ENCODE measurements around the gene SEC24C. TPM values are rescaled to one million over a fixed set of nuclear protein-coding genes. Genes with fewer than 3 reads are reported as not detected.
"Not testable (repeated sequence)": the region's sequence is repeated elsewhere in the genome, so short reads cannot be mapped to it uniquely, and the experiment has no call there.

The SEC24C gene, protein sequence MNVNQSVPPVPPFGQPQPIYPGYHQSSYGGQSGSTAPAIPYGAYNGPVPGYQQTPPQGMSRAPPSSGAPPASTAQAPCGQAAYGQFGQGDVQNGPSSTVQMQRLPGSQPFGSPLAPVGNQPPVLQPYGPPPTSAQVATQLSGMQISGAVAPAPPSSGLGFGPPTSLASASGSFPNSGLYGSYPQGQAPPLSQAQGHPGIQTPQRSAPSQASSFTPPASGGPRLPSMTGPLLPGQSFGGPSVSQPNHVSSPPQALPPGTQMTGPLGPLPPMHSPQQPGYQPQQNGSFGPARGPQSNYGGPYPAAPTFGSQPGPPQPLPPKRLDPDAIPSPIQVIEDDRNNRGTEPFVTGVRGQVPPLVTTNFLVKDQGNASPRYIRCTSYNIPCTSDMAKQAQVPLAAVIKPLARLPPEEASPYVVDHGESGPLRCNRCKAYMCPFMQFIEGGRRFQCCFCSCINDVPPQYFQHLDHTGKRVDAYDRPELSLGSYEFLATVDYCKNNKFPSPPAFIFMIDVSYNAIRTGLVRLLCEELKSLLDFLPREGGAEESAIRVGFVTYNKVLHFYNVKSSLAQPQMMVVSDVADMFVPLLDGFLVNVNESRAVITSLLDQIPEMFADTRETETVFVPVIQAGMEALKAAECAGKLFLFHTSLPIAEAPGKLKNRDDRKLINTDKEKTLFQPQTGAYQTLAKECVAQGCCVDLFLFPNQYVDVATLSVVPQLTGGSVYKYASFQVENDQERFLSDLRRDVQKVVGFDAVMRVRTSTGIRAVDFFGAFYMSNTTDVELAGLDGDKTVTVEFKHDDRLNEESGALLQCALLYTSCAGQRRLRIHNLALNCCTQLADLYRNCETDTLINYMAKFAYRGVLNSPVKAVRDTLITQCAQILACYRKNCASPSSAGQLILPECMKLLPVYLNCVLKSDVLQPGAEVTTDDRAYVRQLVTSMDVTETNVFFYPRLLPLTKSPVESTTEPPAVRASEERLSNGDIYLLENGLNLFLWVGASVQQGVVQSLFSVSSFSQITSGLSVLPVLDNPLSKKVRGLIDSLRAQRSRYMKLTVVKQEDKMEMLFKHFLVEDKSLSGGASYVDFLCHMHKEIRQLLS
- 66.9 TPM for polyA plus RNA-seq
- long read RNA-seq, donor 1: 0 reads
- long read RNA-seq, donor 2, partial matches to known transcripts: 15 of 15 reads
- long read RNA-seq, donor 2, other reads (novel, unspliced or antisense): 0 of 15 reads
- long read RNA-seq, donor 3: 0 reads
- long read RNA-seq, donor 4: 0 reads
- long read RNA-seq, donor 5, full-length matches to known transcripts: 4 of 11 reads
- long read RNA-seq, donor 5, partial matches to known transcripts: 7 of 11 reads
- long read RNA-seq, donor 5, other reads (novel, unspliced or antisense): 0 of 11 reads
- long read RNA-seq, donor 6, full-length matches to known transcripts: 2 of 23 reads
- long read RNA-seq, donor 6, partial matches to known transcripts: 21 of 23 reads
- long read RNA-seq, donor 6, other reads (novel, unspliced or antisense): 0 of 23 reads
- long read RNA-seq, donor 7, full-length matches to known transcripts: 1 of 1 reads
- long read RNA-seq, donor 7, partial matches to known transcripts: 0 of 1 reads
- long read RNA-seq, donor 7, other reads (novel, unspliced or antisense): 0 of 1 reads
- long read RNA-seq, donor 8, full-length matches to known transcripts: 2 of 18 reads
- long read RNA-seq, donor 8, partial matches to known transcripts: 16 of 18 reads
- long read RNA-seq, donor 8, other reads (novel, unspliced or antisense): 0 of 18 reads
- long read RNA-seq, donor 9, partial matches to known transcripts: 19 of 19 reads
- long read RNA-seq, donor 9, other reads (novel, unspliced or antisense): 0 of 19 reads
- long read RNA-seq, donor 10, full-length matches to known transcripts: 2 of 54 reads
- long read RNA-seq, donor 10, partial matches to known transcripts: 52 of 54 reads
- long read RNA-seq, donor 10, other reads (novel, unspliced or antisense): 0 of 54 reads
- long read RNA-seq, donor 11, partial matches to known transcripts: 9 of 9 reads
- long read RNA-seq, donor 11, other reads (novel, unspliced or antisense): 0 of 9 reads

DNA sequence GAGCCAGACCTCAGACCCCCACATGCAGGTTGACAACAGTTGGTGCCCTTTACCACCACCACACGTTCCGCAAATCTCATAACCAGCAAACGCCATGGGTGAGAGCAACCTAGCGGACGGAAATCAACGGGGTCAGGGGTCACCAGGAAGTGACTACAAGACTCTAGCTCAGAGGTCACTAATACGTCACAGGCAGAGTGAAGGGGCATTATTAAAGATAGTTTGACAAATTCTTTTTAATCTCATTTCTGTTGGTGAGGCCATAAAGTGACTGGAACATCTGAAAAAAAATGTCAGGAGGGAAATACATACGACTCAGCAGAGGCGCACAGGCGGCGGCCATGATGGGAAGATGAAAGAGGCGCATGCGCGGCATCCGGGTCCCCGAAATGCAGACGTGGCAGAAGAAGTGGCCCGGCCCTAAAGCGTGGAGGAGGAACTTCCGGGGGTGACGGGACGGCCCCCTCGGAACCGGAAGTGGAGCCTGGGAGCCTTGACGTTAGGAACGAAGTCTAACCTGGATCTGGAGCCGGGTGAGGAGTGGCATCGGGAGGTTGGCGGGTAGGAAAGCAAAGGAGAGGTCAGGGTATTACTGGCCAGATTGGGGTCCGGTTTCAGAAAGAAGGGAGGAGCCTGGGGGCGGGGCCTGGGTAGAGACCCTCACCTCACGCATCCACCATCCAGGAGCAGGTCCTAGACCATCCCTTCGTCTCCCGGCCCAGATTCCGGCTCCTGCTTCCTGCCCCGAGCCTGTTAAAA, at the start of gene SEC24C:
Gene SEC24C (plus strand): TSS at position 468 of the 759 bp plus-strand sequence. CDS start 2,461 bp downstream, outside the sequence.
- Histone ChIP-seq H3K36me3 (ENCODE audit: control insufficient read depth, insufficient read depth, low read length) (peaks cover 18% of the 10 kb centered on the region), H3K27me3 (ENCODE audit: control insufficient read depth, insufficient read depth, low read length) (no peaks in the 10 kb centered on the region), H3K9me3 (ENCODE audit: control insufficient read depth, low read depth, low read length) (no peaks in the 10 kb centered on the region), H3K27ac (ENCODE audit: low read length) (peak within 1 kb of the TSS; percentile 85), H3K4me1 (ENCODE audit: control insufficient read depth, insufficient read depth, low read length) (peaks cover 9% of the 10 kb centered on the region), H3K4me3 (ENCODE audit: low read length) (peak within 1 kb of the TSS; percentile 80)
- peak; percentile 97 to 98 for DNase-seq
- no CpG with 5 or more reads among the region's 36 CpGs for WGBS (ENCODE audit: insufficient coverage, low lambda C conversion rate)

DNA sequence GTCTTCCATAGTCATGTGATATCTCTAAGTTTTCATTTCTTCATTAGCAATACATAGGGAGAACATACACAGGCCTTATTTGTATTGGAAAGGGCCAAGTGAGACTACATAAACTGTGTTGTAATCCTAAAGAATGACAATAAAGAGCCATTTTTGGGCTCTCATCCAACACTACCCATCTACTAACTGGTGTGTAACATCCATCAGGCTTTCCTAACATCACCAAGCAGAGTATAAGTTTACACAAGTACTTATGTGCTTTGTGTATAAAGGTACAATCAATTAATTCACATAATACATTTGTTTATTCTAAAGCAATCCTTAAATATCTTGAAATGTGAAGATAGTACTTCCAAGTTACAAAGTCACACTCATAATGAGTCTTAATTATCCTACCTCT, 48.9 kb upstream of the SEC24C start:
- not testable (repeated sequence) for DNase-seq; H3K27ac ChIP-seq (ENCODE audit: low read length); H3K4me1 ChIP-seq (ENCODE audit: control insufficient read depth, insufficient read depth, low read length); H3K4me3 ChIP-seq (ENCODE audit: low read length); H3K27me3 ChIP-seq (ENCODE audit: control insufficient read depth, insufficient read depth, low read length); H3K36me3 ChIP-seq (ENCODE audit: control insufficient read depth, insufficient read depth, low read length); H3K9me3 ChIP-seq (ENCODE audit: control insufficient read depth, low read depth, low read length)

DNA sequence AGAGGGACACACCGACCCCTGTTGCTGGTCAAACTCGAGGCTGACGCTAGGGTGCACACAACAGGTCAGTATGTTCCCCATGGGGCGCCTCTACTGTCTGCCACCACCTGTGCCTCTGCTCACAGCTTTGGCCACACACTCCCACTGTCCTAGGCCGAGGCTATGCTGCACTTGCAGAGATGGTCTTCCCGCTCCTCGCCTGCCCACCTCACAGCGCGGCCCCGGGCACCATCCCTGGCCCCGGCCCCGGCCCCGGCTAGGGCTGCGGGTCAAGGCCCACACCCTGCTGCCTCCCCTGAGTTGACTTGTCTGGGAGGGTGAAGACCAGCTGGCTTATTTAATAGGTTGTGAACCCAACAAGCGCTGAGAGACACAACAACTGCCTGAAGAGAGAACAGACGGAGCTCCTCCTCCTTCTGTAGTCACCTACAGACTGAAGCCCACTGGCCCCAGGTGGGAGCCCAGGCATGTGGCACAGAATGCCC, 46.5 kb upstream of the SEC24C start, which contains the start of gene AGAP5:
Gene AGAP5 (minus strand): TSS at position 435 of the 485 bp plus-strand sequence. CDS start 354 bp downstream, at position 81.
- H3K27ac ChIP-seq (ENCODE audit: low read length); H3K4me3 ChIP-seq (ENCODE audit: low read length); DNase-seq; H3K27me3 ChIP-seq (ENCODE audit: control insufficient read depth, insufficient read depth, low read length); H3K4me1 ChIP-seq (ENCODE audit: control insufficient read depth, insufficient read depth, low read length); H3K36me3 ChIP-seq (ENCODE audit: control insufficient read depth, insufficient read depth, low read length); H3K9me3 ChIP-seq (ENCODE audit: control insufficient read depth, low read depth, low read length): not testable (repeated sequence)
- WGBS (ENCODE audit: insufficient coverage, low lambda C conversion rate): no CpG with 5 or more reads among the region's 16 CpGs

DNA sequence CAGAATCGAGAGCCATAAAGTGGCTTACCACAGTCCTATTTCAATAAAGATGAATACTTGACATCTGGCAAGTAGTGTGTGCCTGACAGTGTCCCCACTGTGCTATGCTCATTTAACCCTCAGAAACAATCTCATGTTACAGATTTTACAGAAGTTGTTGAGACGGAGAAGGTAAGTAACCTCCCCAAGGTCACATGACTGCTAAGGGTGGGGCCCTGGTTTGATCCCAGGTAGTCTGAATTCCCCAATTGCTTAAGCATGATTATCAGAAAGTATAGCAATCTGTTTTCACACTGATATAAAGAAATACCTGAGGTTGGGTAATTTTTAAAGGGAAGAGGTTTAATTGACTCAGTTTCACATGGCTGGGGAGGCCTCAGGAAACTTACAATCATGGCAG, 45.4 kb upstream of the SEC24C start:
- not testable (repeated sequence) for H3K4me1 ChIP-seq (ENCODE audit: control insufficient read depth, insufficient read depth, low read length); H3K27ac ChIP-seq (ENCODE audit: low read length); DNase-seq; H3K36me3 ChIP-seq (ENCODE audit: control insufficient read depth, insufficient read depth, low read length); H3K9me3 ChIP-seq (ENCODE audit: control insufficient read depth, low read depth, low read length); H3K4me3 ChIP-seq (ENCODE audit: low read length); H3K27me3 ChIP-seq (ENCODE audit: control insufficient read depth, insufficient read depth, low read length)
- WGBS (ENCODE audit: insufficient coverage, low lambda C conversion rate): no CpG with 5 or more reads among the region's 2 CpGs

DNA sequence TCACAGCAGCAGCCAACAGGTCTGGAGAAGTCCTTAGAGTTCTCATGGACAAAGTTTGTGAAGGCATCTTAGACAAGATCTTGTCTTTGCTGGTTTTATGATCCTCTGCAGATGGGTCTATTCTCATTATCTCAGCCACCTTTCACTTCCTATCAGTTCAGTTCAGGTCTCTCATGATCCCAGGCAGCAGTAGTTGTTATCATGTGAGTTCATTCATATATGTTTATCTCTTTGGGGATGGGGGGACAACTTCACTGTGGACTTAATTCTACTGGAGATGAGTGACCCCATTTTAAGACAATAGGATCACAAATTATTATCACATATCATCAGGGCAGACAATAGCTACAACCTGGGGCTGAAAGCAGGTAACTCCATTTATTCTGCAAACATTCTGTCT, 40.2 kb upstream of the SEC24C start:
- not testable (repeated sequence) for H3K27me3 ChIP-seq (ENCODE audit: control insufficient read depth, insufficient read depth, low read length); DNase-seq; H3K4me3 ChIP-seq (ENCODE audit: low read length); H3K4me1 ChIP-seq (ENCODE audit: control insufficient read depth, insufficient read depth, low read length); H3K9me3 ChIP-seq (ENCODE audit: control insufficient read depth, low read depth, low read length); H3K36me3 ChIP-seq (ENCODE audit: control insufficient read depth, insufficient read depth, low read length); H3K27ac ChIP-seq (ENCODE audit: low read length)

DNA sequence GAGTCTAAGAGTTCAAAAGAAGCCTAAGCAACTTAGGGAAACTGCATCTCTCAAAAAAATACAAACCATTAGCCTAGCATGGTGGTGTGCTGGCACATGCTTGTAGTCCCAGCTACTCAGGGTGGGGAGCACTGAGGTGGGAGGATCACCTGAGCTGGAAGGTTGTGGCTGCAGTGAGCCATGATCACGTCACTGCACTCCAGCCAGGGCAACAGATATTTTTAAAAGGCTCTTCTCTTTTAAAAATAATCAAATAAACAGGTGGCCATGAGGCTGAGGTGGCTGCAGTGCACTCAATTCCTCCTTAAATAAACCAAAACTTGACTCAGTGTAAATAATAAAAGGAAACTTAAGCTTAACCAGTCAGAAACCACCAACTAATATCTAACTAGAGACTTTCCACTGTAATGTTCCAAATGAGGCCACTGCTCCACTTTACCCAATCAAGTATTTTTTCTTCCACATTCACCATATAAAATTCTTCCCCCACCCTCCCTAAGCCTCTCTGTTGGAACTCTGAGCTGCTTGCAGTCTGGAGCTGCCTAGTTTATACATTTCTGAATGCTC, 38.6 kb upstream of the SEC24C start:
- no CpG with 5 or more reads among the region's 1 CpG for WGBS (ENCODE audit: insufficient coverage, low lambda C conversion rate)
- H3K27me3 ChIP-seq (ENCODE audit: control insufficient read depth, insufficient read depth, low read length); H3K27ac ChIP-seq (ENCODE audit: low read length); H3K4me1 ChIP-seq (ENCODE audit: control insufficient read depth, insufficient read depth, low read length); H3K36me3 ChIP-seq (ENCODE audit: control insufficient read depth, insufficient read depth, low read length); DNase-seq; H3K4me3 ChIP-seq (ENCODE audit: low read length); H3K9me3 ChIP-seq (ENCODE audit: control insufficient read depth, low read depth, low read length): not testable (repeated sequence)

DNA sequence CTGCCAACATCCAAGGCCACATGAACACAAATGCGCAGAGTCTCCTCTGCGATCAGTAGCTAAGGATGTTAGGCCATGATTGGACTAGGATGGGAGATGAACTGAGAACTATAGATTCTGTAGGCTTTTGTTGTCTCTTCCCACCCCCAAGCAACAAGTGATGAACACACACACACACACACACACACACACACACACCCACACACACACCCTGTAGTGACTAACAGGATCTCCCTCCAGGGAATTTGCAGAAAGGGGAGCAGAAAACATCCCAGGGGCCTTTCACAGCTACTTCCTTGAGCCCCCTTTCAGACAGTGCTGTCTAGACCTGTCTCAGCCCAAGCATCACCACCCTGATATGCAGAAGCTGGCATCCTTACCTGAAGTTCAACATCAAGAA, 37.7 kb upstream of the SEC24C start:
- WGBS (ENCODE audit: insufficient coverage, low lambda C conversion rate): no CpG with 5 or more reads among the region's 2 CpGs
- H3K4me1 ChIP-seq (ENCODE audit: control insufficient read depth, insufficient read depth, low read length); H3K27me3 ChIP-seq (ENCODE audit: control insufficient read depth, insufficient read depth, low read length); H3K36me3 ChIP-seq (ENCODE audit: control insufficient read depth, insufficient read depth, low read length); DNase-seq; H3K4me3 ChIP-seq (ENCODE audit: low read length); H3K27ac ChIP-seq (ENCODE audit: low read length); H3K9me3 ChIP-seq (ENCODE audit: control insufficient read depth, low read depth, low read length): not testable (repeated sequence)

DNA sequence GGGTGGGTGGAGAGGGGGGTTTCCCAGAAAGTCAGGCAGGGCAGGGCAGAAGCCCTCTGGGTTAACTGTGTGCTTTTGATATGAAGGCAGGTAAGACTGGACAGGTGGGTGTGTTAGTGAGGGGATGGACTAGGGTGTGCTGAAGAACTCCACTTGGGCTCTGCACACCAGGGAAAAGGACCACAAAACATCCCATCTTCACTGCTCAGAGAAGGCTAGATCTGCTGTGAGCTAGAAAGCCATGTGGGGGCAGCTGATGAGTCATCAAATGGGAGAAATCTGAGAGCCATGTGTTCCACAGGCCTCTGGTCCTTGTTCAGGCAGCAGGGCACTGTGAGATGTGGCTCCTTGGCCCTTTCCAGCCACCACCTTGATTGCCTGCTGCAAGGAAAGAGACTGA, 36.5 kb upstream of the SEC24C start:
- not testable (repeated sequence) for H3K4me1 ChIP-seq (ENCODE audit: control insufficient read depth, insufficient read depth, low read length); DNase-seq; H3K27ac ChIP-seq (ENCODE audit: low read length); H3K27me3 ChIP-seq (ENCODE audit: control insufficient read depth, insufficient read depth, low read length); H3K9me3 ChIP-seq (ENCODE audit: control insufficient read depth, low read depth, low read length); H3K36me3 ChIP-seq (ENCODE audit: control insufficient read depth, insufficient read depth, low read length); H3K4me3 ChIP-seq (ENCODE audit: low read length)

Measured in large intestine (tissue), 12 donors.